NCI-H1092 (cell line): ENCODE data around the gene CATSPERZ.

ENCODE experiments used
- DNase-seq: peaks from one replicate; lab custom pipeline; 2025; lab: John Stamatoyannopoulos, UW

CATSPERZ gene

GRCh38 chr11:64342869-64343745, 42.9 kb downstream of the CATSPERZ start:
- no peak for DNase-seq

GRCh38 chr11:64343767-64344559, 43.8 kb downstream of the CATSPERZ start:
- no peak for DNase-seq

GRCh38 chr11:64344787-64345186, 44.6 kb downstream of the CATSPERZ start:
- no peak for DNase-seq

- no peak for DNase-seq
Observed at GRCh38 chr11:64347193-64347867, 47.2 kb downstream of the CATSPERZ start.

GRCh38 chr11:64348383-64349024, 48.3 kb downstream of the CATSPERZ start:
- no peak for DNase-seq

- DNase-seq: no peak
Observed at GRCh38 chr11:64349025-64349387, 48.8 kb downstream of the CATSPERZ start.

- no peak for DNase-seq
Observed at GRCh38 chr11:64349404-64349803, 49.2 kb downstream of the CATSPERZ start.

GRCh38 chr11:64351136-64351631, 51.0 kb downstream of the CATSPERZ start:
- DNase-seq: no peak

- DNase-seq: peak; percentile 66
Observed at GRCh38 chr11:64352099-64352994, 52.2 kb downstream of the CATSPERZ start.

GRCh38 chr11:64352995-64353714, 53.0 kb downstream of the CATSPERZ start:
- DNase-seq: peak; percentile 94

- no peak for DNase-seq
Observed at GRCh38 chr11:64353715-64354506, 53.8 kb downstream of the CATSPERZ start.
